ENCODE data around the gene IGHMBP2.

The IGHMBP2 gene

GRCh38 chr11:68938816-68939582, 35.3 kb downstream of the IGHMBP2 start:
- Mint-ChIP-seq H3K36me3 (no peaks in the 10 kb centered on the region), H3K4me1 (ENCODE audit: low read depth) (no peaks in the 10 kb centered on the region), H3K9me3 (ENCODE audit: low read depth) (no peaks in the 10 kb centered on the region), H3K27ac (no peak overlapping the region), H3K27me3 (no peaks in the 10 kb centered on the region), H3K4me3 (no peak overlapping the region)

DNA sequence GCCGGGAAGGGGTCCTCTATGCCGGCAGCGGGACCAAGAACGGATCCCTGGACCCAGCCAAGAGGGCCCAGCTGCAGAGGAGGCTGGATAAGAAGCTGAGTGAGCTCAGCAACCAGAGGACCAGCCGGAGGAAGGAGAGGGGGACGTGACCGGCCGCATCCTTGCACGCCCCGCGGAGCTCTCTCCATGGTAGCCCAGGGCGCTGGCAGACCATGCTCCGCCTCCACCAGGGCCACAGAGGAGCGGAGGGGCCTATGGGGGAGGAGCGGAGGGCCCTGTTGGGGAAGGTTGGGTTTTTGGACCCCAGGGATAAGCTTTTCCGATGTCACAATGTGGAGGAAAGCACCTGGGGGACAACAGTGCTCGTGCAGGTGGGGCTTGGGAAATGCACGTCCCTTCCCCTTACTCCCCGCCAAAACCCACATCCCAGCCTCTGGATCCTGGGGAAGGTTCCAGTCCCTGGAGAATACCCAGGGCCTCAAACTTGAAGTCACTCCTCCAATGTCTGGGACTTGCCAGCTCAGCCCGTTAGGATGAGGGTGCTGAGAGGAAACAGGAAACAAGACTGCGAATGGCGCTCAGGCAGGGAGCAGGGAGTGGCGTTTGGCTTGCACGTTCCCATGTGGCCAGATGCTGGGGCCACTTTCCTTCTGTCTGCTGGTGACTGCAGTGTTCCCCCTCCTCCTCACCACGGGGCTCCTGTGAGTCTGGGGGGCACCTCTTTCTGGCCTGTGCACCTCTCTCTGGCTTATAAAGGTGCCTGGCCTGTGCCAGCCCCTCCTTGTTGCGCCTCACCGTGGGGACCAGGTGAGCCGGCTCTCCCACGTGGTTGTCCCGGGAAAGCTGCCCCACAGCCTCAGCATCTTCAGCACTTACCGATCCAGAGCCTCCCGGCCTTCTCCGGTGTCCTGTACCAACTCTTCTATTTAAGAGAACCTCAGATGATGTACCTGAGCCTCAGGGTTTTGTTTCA, 36.2 kb downstream of the IGHMBP2 start:
- H3K9me3 Mint-ChIP-seq (ENCODE audit: low read depth), result no peaks in the 10 kb centered on the region
- H3K27ac Mint-ChIP-seq, result no peak overlapping the region
- H3K36me3 Mint-ChIP-seq, result no peaks in the 10 kb centered on the region
- H3K4me1 Mint-ChIP-seq (ENCODE audit: low read depth), result no peaks in the 10 kb centered on the region
- H3K27me3 Mint-ChIP-seq, result no peaks in the 10 kb centered on the region
- H3K4me3 Mint-ChIP-seq, result no peak overlapping the region

DNA sequence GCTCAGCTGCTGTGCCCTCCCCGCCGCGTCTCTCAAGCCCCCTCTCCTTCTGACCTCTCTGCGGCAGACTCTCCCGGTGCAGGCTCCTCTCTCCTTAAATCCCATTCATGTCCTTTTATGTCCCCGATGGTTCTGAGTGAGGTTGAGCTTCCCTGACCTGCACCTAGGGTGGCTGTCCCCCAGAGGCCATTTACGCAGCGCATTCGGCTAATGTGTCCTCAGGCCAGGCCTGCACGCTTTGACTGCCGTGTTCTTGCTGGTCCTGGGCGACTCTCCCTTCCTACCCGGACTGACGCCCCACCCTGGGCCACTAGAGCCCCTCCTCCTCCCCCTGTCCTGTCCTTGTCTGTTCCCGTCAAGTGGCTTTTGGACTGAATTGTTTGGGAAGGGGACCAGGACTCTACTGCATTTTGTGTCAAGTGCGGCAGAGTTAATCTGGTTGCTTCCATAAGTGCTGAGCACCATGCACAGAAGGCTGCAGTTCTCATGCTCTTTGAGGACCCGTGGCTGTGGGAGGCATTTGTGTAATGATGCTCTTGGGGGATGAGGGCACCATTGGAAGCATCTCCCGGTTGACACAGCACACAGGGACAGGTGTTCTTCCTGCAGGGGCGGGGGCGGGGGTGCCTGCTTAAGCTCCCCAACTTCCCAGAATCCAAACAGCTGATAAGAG, 37.1 kb downstream of the IGHMBP2 start:
- H3K36me3 Mint-ChIP-seq, result no peaks in the 10 kb centered on the region
- no peak overlapping the region for H3K4me3 Mint-ChIP-seq
- no peaks in the 10 kb centered on the region for H3K27me3 Mint-ChIP-seq
- H3K4me1 Mint-ChIP-seq (ENCODE audit: low read depth), result no peaks in the 10 kb centered on the region
- H3K27ac Mint-ChIP-seq, result no peak overlapping the region
- H3K9me3 Mint-ChIP-seq (ENCODE audit: low read depth), result no peaks in the 10 kb centered on the region

GRCh38 chr11:68941324-68942094, 37.8 kb downstream of the IGHMBP2 start:
- H3K27ac Mint-ChIP-seq, result no peak overlapping the region
- H3K27me3 Mint-ChIP-seq, result no peaks in the 10 kb centered on the region
- no peaks in the 10 kb centered on the region for H3K36me3 Mint-ChIP-seq
- no peak overlapping the region for H3K4me3 Mint-ChIP-seq
- no peaks in the 10 kb centered on the region for H3K4me1 Mint-ChIP-seq (ENCODE audit: low read depth)
- H3K9me3 Mint-ChIP-seq (ENCODE audit: low read depth), result no peaks in the 10 kb centered on the region

- Mint-ChIP-seq H3K4me1 (ENCODE audit: low read depth) (no peaks in the 10 kb centered on the region), H3K27ac (no peak overlapping the region), H3K36me3 (no peaks in the 10 kb centered on the region), H3K27me3 (no peaks in the 10 kb centered on the region), H3K4me3 (no peak overlapping the region), H3K9me3 (ENCODE audit: low read depth) (no peaks in the 10 kb centered on the region)
Measured at GRCh38 chr11:68942095-68942620, 38.5 kb downstream of the IGHMBP2 start.

GRCh38 chr11:68942751-68943271, 39.1 kb downstream of the IGHMBP2 start:
- Mint-ChIP-seq H3K9me3 (ENCODE audit: low read depth) (no peaks in the 10 kb centered on the region), H3K27me3 (no peaks in the 10 kb centered on the region), H3K36me3 (no peaks in the 10 kb centered on the region), H3K4me1 (ENCODE audit: low read depth) (no peaks in the 10 kb centered on the region), H3K27ac (no peak overlapping the region), H3K4me3 (no peak overlapping the region)

DNA sequence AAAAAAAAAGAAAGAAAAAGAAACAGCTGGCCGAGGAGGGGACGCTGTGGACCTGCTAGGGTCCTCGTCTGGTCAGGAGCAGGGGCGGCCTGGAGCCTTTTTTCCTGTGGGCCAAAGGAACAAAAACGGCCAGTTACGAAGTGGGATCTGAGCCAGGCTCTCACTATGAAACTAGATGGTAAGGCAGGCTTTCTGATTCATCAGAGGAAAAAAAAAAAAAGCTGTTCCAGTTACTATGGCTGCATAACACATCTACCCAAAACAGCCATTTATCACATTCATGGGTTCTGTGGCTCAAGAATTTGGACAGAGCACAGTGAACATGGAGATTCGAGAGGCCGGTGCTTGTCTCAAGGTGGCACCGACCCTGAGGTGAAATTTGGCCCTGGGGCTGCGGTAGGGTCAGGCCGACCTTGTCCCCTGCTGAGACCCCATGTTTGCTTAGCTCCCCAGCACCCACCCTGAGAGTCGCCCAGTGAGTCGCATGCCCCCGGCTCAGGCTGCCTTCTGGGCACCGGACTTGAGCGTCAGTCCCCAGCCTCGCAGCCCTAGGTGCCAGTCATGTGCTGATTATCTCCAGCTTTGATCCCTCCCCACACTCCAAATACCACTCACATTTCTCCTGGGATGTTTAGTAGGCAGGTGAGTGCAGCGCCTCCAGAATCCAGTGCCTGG, 42.9 kb downstream of the IGHMBP2 start:
- H3K36me3 Mint-ChIP-seq, result no peaks in the 10 kb centered on the region
- no peaks in the 10 kb centered on the region for H3K27me3 Mint-ChIP-seq
- H3K4me3 Mint-ChIP-seq, result no peak overlapping the region
- H3K4me1 Mint-ChIP-seq (ENCODE audit: low read depth), result no peaks in the 10 kb centered on the region
- no peaks in the 10 kb centered on the region for H3K9me3 Mint-ChIP-seq (ENCODE audit: low read depth)
- H3K27ac Mint-ChIP-seq, result no peak overlapping the region

- Mint-ChIP-seq H3K4me1 (ENCODE audit: low read depth) (no peaks in the 10 kb centered on the region), H3K36me3 (no peaks in the 10 kb centered on the region), H3K27me3 (no peaks in the 10 kb centered on the region), H3K9me3 (ENCODE audit: low read depth) (no peaks in the 10 kb centered on the region), H3K4me3 (no peak overlapping the region), H3K27ac (no peak overlapping the region)
Measured at GRCh38 chr11:68947151-68947550, 43.5 kb downstream of the IGHMBP2 start.

DNA sequence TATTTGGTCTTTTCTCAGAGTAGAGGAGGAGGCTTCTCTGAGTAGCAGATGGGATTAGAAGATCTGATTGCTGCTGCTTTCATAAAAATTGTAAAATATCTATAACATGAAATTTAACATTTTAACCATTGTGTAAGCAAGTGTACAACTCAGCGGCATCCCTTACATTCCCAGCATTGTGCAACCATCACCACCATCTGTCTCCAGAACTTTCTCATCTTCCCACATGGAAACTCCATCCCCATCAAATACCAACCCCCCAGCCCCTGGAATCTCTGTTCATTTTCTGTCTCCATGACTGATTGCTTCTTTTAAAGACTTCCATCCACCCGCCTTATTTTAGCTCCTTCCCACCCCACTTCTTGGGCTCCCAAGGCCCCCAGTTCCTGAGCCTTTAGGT, 44.8 kb downstream of the IGHMBP2 start:
- no peak overlapping the region for H3K27ac Mint-ChIP-seq

DNA sequence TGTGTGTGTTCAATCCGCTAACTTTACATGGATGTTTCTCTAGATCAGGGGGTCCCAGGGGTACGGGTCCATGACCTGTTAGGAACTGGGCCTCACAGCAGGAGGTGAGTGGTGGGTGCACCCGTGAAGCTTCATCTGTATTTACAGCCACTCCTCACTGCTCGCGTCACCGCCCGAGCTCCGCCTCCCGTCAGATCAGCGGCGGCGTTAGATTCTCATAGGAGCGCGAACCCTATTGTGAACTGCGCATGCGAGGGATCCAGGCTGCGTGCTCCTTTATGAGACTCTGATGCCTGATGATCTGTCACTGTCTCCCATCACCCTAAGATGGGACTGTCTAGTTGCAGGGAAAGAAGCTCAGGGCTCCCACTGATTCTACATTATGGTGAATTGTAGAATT, 45.2 kb downstream of the IGHMBP2 start:
- H3K4me3 Mint-ChIP-seq, result no peak overlapping the region

More for the DNA sequence above, 44.8 kb downstream of the IGHMBP2 start:
- Mint-ChIP-seq H3K4me3 (no peak overlapping the region), H3K9me3 (ENCODE audit: low read depth) (no peaks in the 10 kb centered on the region), H3K4me1 (ENCODE audit: low read depth) (no peaks in the 10 kb centered on the region), H3K36me3 (no peaks in the 10 kb centered on the region), H3K27me3 (no peaks in the 10 kb centered on the region)

GRCh38 chr11:68950270-68950669, 46.6 kb downstream of the IGHMBP2 start:
- H3K27me3 Mint-ChIP-seq, result no peaks in the 10 kb centered on the region
- no peak overlapping the region for H3K4me3 Mint-ChIP-seq
- H3K4me1 Mint-ChIP-seq (ENCODE audit: low read depth), result peaks cover under 1% of the 10 kb centered on the region
- H3K27ac Mint-ChIP-seq, result no peak overlapping the region
- no peaks in the 10 kb centered on the region for H3K9me3 Mint-ChIP-seq (ENCODE audit: low read depth)
- no peaks in the 10 kb centered on the region for H3K36me3 Mint-ChIP-seq

More for the DNA sequence above, 45.2 kb downstream of the IGHMBP2 start:
- H3K4me1 Mint-ChIP-seq (ENCODE audit: low read depth), result no peaks in the 10 kb centered on the region
- no peak overlapping the region for H3K27ac Mint-ChIP-seq
- no peaks in the 10 kb centered on the region for H3K9me3 Mint-ChIP-seq (ENCODE audit: low read depth)
- no peaks in the 10 kb centered on the region for H3K36me3 Mint-ChIP-seq
- no peaks in the 10 kb centered on the region for H3K27me3 Mint-ChIP-seq

DNA sequence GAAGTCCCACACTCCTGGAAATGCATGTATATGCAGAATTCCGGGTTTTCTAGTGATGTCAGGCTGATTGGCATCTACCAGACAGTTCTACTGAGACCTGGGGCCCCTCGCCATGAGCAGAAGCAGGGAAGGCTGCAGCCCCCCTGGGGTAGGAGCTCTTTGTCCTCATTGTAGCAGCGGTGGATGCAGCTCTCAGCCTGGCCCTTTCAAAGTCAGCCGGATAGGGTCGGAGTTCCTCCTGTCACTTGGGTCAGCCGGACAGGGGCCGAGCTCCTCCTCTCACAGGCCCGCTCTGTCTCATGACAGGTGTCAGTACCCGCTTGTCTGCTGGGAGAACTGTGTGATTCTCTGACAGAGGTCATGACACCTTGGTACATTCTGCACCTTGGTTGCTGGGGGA, 47.1 kb downstream of the IGHMBP2 start:
- H3K4me3 Mint-ChIP-seq, result no peak overlapping the region
- peaks cover 2% of the 10 kb centered on the region for H3K4me1 Mint-ChIP-seq (ENCODE audit: low read depth)
- H3K27me3 Mint-ChIP-seq, result no peaks in the 10 kb centered on the region
- no peak overlapping the region for H3K27ac Mint-ChIP-seq
- no peaks in the 10 kb centered on the region for H3K9me3 Mint-ChIP-seq (ENCODE audit: low read depth)
- H3K36me3 Mint-ChIP-seq, result no peaks in the 10 kb centered on the region

DNA sequence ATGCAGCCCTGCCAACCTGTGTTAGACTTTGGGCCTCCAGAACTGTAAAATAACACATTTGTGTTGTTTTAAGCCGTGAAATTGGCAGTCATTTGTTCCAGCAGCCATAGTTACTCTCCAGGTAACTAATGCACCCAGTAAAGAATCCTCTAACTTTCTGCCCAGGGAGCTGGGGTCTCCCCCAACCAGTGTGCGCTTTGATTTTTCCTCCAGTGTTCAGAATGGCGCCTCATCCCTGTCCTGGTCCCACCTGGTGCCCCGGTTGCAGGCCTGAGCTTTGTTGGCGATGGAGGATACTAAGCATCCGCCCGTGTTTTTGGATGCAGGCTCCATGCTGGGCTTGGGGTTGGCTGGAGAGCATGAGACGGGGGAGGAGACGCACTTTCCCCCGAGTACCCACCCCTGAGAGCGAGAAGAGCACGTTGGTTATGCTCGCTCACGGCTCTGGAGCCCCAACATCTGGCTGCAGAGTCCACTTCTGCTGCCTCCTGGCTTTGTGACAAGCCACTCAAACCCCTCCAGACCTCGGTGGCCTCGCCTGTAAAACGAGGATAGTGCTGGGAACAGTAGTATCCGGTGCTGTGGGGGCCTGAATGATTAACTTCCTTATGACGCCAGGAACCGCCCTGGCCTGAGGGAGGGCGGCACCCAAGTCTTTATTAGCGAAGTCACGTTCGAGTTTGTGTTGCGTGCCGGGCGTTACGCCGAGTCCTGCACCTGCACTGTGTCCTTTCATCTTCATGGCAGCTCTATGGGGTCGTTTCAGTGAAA, 51.3 kb downstream of the IGHMBP2 start:
- Mint-ChIP-seq H3K9me3 (ENCODE audit: low read depth) (no peaks in the 10 kb centered on the region), H3K36me3 (no peaks in the 10 kb centered on the region), H3K27me3 (no peaks in the 10 kb centered on the region), H3K4me3 (no peak overlapping the region), H3K4me1 (ENCODE audit: low read depth) (peaks cover 3% of the 10 kb centered on the region), H3K27ac (no peak overlapping the region)
